GM19238 (cell line): ENCODE measurements around the gene ZFAND3.
"Not testable (repeated sequence)": the region's sequence is repeated elsewhere in the genome, so short reads cannot be mapped to it uniquely, and the experiment has no call there.

Experiments
- DNase-seq: peaks from one replicate; pipeline ENCODE4 v3.0.0; 2011; ENCODE audit warnings: low spot score; ENCODE audit not compliant: insufficient read length

Gene ZFAND3

DNA sequence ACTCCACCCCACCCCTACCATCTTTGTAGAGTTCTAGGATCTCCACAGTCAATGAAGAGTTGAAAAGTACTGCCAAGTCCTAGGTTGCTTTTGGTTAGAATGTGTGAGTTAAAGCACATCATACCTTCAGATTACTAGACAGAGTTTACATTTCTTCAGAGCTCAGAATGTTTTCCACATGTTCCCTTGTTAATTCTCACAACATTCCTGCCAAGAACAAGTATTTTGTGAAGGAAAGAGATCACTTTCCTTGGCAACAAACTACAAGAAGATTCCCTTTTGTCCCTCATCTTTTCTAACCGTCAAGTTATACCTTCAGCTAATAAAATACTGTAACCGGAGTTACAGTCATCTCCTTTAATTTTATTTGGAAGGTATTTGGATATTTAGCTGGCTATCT lies 266.8 kb downstream of the ZFAND3 start:
- DNase-seq, result no peak

DNA sequence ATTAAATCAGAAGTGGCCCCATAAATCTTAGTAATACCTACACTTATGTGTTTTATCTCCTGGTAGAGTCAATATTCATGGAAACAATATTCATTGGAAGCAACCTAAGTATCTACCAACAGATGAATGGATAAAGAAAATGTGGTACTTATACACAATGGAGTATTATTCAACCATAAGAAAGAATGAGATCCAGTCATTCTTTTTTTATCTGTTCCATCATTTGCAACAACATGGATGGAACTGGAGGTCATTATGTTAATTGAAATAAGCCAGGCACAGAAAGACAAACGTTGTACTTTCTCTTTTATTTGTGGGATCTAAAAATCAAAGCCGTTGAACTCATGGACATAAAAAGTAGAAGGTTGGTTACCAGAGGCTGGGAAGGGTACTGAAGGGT lies 268.5 kb downstream of the ZFAND3 start:
- no peak for DNase-seq

DNA sequence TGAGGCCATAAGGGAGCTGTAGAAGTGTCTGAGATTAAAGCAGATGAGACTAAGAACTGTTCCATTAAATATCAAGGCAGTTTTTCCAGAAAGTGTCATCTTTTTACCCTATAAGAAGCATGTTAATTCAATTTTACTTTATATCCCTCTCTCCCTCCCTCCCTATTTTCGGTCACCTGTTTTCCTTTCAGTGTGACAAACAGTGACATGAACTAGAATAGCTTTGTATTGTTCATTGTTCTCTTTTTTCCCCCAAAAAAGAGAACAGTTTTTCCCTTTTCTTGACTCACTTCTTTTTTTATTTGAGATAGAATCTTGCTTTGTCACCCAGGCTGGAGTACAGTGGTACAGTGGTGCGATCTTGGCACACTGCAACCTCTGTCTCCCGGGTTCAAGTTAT lies 269.3 kb downstream of the ZFAND3 start:
- DNase-seq, result no peak

DNA sequence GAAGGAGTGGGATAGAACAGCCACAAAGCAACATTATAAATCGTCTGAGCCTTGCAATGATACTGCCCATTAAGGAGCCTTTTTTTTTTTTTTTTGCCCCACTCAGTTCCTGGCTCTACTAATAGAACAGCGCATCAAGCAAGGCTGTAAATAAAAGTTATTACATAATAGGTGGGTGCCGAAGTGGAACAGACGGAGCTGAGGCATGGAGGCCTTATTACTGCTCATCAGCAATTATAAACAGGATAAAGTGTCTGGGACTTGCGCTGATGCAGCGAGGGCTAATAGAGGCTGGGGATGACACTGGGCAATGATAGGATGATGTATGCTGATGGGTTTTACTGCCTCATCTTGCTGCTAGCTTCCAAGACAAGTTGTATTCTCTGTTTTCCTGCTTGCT lies 272.1 kb downstream of the ZFAND3 start:
- DNase-seq, result no peak

DNA sequence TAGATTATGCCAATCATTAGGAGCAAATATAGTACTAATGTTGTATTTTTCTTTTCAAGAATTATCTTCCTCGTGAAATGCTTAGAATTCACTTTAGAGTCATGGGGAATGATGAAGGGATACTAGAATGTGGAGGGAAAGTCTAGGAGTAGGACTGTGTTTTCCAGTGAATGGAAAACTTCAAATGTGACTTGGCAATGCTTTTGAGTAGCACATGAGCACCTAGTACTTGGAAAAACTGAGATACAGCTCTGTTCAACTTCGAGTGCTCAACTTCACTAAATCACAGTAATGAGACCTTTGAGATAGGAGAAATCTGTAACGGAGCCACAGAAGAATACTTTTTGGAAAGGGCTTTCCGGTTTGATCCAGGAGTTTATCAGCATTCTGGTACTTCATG lies 272.9 kb downstream of the ZFAND3 start:
- no peak for DNase-seq

DNA sequence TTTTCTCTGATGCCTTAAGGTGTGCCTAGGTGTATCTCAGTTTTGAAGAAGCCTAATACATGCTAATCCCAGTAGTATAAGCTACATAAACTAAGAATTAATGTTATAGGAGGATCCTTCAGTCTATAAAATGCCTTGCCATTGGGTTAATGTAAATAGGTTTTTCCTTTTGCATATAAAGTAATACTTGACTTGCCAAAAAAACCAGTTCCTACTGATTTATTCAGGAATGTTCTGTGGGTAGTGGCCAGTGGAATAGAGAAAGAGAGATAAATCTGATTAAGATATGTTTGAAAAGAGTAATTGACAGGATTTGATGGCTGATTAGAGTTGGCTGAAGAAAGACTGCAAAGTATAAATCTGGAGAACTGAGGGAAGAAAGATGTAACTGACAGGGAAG lies 273.4 kb downstream of the ZFAND3 start:
- no peak for DNase-seq

DNA sequence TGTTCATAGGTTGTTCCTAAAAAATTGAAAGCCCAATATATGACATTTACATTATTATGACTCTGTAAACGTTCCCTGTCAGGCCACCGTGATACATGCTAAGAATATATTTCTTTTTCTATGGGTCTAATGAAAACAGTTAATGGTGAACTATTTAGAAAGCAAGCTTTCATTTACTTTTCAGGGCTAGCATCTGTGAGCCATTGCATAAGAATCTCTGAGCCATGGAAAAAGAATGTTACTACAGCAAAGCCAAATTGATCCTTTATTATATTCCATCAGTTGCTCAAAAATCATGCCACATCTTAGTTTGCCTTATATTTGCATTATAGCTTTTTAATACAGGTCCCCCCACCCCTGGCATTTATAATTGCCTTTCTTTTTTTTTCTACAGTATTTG lies 275.5 kb downstream of the ZFAND3 start:
- no peak for DNase-seq

DNA sequence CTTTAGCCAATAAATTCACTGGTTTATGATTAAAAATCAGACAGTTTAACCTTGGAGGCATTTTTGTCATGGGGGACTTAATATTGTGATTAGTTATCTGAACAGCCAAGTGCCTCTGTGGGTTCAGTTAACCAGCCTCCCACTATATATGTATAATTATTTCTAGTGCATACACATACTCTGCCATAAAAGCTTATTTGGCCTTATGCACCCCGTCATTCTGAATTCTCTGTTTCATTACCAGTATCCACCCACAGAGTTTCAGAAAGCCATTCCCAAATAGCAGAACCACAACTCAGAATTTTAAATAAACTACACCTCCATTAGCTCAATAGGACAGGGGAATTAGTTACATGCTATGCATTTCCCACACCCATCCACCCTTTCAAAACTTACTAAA lies 279.7 kb downstream of the ZFAND3 start:
- DNase-seq, result no peak

DNA sequence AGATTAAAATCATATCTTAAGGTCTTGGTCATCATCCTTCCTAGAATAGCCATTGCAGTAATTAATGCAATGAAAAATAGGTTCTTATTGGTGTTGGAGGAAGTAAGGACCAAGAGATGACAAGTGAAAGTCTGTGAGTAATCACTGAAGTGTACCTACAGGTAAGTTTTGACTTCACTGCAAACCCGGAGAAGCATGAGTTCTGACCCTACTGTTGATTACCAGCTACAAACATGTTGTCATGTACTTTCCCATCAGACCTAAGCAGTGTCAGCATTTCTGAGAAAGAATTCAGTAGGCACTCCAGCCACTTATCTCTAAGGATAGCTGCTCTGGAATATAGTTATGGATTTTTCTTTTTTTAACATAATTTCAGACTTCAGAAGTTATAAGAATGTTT lies 280.9 kb downstream of the ZFAND3 start:
- no peak for DNase-seq

DNA sequence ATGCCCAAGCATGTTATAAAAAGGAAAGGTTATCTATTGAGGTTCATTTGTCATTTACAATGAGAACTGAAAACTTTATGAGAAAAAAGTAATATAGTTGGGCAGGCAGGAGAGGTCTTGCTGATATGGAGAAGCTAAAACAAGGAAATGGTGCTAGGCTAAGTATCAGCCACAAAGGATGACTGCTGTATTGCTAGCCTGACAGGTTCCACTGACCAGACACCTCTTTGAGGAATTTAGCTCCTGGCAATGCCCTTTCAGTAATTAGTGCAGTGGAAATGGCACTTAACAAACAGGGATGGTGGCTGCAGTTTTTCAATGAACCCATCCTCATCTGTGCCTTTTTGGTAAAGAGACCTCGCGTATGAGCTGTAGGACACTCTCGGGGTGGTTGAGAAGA lies 284.4 kb downstream of the ZFAND3 start:
- no peak for DNase-seq

DNA sequence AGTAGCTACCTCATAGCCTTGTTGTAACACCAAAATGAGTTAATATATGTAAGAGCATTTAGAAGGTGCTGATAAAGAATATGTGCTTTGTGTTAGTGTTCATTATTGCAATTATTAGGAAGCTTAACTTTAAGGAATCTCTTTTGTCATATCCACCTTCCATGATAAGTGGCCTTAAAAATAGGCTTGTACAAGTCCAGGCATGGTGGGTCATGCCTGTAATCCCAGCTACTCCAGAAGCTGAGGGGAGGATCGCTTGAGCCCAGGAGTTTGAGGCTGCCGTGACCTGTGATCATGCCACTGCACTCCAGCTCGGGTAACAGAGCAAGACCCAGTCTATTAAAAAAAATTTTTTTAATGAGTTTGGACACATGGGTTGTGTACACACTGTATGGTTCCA lies 285.5 kb downstream of the ZFAND3 start:
- DNase-seq, result no peak

DNA sequence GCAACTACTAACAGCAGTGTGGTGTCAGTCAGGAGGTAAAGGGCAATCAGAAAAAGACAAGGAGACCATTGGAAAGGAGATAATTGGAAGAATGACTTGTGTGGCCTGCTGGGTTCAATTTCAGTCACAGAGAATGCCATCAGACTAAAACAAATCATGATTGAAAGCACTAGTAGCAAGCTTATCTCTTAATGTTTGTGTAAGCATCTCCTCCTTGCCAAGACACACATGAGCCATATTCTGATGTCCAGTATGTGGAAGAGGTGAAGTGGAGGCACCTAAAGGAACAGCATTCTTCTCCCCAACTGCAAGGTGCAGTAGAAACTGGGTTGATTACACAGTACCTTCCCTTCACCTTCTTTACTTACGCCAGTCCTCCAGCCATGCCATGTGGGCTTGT lies 287.5 kb downstream of the ZFAND3 start:
- no peak for DNase-seq

DNA sequence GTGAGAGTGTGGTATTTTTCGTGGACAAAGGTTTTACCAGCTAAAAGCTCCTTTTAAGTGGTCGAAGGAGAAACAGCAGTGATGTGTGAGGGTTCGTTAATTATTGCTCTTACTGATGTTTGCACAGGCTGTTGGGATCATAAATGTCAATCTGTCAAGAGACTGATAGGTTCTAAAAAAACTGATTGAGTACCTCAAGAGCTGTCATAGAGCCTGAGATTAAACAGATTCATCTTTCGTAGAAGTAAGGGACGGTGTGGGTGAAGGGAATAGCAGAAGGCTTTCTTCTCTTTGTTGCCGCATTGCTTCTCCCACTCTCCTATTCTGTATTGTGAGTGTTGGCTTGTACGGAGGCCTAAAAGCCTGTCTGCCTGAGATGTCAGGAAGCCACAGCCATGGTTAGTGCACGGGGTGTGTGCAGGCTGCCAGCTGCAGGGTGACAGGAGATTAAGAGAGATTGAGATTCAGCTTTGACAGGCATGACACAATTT lies 291.0 kb downstream of the ZFAND3 start:
- no peak for DNase-seq

DNA sequence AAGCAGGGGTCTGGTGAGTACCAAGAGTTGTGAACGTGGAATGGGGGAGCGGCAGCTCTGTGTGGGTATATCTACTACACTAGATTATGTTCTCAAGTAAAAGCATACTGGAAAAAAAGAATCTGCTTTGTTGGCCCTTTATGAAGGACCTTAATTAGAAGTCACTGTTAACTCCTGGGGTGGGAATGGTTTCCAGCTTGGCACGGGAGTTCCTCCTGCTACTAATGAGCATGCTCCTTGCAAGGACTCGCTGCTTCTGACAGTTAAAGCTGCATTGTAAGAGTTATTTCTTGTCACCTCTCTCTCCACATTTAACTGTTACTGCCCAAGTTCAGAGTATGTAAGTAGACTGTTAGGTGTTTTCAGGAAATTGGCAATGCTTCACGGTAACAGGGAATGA lies 292.7 kb downstream of the ZFAND3 start:
- DNase-seq, result no peak

DNA sequence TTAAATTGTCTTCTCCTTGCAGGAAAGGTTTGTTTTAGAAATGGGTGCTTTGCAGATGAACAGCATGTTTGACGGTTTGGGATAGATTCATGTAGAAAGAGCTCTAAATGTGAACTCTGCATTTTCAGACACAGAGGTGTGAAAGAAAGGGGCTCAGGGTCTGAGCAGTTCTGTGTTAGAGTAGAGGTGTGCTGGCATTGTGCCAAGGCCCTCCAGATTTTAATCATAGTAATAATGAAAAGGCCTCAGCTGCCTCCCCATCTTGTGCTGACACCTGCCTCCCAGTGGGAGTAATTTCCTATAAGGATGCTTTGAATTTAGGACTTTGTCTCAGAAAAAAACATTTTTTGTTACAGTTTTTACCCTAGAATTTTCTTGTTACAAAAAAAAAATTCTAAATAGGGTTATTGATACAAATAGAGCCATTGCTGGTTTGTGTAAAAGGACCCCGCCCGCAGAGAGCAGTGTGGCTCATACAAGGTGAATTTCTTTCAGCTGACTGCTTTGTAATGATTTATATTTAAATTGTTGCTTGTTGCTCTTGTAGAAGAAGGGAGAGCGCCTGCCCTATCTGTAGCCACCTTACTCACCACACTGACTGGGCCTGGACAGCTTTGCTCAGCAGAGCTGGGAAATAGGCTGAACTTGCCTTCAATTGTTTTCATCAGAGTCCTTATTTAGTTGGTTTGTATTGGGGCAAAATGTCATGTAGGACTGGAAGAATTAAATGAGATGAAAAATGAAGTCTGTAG lies 294.5 kb downstream of the ZFAND3 start:
- DNase-seq, result no peak

DNA sequence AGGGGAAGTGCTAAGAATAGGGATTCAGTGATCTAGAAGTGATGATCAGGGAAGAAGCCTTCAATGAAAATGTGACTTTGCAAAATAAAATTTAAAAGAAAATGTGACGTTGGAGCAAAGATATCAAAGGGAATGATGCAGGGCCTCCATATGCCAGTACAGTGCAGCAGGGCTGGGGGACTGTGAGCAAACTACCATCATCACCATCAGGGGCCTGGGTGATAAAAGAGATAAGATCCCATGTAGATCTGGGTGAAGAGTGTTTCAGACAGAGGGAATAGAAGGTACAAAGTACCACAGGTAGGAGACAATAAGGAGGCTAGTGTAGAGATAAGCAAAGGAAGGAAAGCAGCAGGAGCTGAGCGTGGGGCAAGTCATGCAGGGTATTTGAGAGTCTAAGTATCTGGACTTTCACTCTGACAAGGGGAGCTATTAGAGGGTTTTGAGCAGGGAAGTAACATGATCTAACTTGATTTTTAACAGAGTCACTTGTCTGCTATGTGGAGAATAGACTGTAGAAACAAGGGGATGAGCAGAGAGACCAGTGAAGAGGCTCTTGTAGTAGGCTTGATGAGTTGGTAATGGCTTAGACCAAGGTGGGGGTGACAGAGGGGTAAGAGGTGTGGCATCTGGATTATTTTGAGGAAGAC lies 295.6 kb downstream of the ZFAND3 start:
- no peak for DNase-seq

DNA sequence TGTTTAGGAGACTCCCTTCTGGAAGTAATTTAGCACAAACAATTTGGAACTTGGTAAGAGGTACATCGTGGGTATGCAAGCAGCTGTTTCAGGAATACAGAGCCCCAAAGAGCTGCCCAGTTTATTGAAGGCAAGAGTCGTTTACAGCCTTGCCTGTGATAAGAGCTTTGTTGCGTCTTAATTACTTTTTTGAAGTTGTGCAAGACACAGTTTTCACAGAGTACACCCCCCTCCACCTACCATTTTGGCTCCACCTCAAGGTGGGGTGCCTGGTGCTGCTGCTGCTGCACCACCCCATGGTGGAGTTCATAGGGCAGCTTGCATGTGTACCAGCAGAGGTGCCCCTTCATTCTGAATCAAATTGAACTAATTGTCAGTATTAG lies 296.1 kb downstream of the ZFAND3 start:
- no peak for DNase-seq

DNA sequence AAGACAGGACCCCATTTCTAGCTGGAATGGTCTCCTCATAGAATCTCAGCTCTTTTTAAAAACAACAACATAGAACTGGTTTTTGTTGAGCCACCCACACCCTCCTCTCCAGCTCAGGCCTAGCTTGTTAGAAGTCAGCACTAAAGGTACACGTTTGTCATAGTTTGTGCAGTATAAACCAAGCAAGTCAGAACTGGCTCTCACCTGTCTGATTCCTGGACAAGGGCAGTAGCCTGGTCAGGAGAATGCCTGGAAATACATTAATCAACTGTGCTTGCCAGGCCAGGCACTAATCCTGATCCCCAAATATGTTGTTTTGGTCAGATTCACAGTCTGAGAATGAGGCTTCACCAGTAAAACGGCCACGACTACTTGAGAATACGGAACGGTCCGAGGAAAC lies 296.7 kb downstream of the ZFAND3 start:
- DNase-seq, result no peak

DNA sequence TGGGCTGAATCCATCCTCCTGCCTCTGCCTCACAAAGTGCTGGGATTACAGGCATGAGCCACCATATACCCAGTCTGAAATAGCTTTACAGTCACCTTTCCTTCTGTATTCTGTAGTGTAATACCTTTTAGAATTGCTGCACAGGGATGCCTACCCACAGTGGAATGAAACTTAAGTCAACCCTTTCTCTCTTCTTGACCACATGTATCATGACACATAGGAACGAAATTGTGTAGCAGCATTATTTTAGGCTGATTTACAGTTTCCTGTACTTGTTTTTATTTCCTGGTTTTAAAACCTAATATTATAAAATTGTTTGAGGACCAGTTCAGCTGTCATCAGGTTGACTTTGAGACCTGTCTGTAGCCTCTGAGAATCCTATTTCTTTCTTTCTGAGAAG lies 297.8 kb downstream of the ZFAND3 start:
- no peak for DNase-seq

DNA sequence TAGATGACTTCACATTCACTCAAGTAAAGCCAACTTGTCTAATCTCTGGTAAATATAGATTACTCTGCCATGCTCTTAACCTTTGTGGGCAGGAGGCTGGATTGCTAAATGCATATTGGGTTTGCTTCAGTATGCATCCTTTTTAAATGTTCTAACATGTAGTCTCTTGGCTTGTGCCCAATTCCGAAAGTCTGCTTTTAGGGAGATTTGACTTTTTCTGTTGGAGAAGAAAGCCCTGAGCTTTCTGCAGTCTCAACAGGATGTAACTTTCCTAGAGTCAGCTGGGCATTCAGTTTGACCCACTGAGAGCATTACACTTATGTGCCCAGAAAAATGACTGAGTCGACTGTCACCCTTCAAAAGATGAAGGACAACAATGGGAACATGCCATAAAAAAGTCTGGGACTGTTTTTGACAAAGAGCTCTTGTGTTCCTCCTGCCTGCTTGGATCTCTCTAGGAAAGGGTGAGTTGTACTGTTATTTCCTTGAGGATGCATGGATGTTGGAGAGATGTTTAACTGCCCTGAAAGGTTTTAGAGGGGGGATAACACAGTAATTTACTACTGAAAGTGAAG lies 299.4 kb downstream of the ZFAND3 start:
- no peak for DNase-seq

DNA sequence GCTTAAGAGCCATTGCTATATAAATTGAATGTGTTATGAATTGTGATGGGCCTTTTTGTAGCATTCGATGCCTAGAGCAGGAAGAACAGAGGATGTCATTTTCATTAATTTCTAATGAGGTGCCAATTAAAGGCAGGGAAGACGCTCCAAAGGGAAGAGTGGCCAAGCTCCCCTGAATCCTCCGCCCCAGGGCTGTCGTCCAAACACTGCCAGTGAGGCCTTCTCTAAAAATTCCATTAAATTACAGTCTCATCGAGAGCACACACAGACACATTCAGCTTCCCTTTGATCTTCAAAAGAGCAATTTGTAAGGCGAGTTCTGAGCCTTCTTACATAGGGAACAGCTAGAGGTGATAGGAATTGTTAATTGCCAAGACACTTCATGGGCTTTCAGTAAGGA lies 300.0 kb downstream of the ZFAND3 start:
- DNase-seq, result no peak

DNA sequence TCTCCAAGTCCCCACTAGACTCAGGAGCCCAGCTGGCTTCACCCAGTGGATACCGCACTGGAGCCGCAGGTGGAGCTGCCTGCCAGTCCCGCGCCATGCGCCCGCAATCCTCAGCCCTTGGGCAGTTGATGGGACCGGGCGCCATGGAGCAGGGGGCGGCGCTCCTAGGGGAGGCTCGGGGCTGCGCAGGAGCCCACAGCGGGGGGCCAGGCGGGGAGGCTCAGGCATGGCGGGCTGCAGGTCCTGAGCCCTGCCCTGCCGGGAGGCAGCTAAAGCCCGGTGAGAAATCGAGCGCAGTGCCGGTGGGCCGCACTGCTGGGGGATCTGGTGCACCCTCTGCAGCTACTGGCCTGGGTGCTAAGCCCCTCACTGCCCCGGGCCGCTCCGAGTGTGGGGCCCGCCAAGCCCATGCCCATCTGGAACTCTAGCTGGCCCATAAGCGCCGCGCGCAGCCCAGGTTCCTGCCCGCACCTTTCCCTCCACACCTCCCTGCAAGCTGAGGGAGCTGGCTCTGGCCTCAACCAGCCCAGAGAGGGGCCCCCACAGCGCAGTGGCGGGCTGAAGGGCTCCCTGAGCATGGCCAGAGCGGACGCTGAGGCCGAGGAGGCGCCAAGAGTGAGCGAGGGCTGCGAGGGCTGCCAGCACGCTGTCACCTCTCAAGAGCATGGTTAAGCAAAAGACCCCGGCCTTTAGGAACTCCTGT lies 304.8 kb downstream of the ZFAND3 start:
- DNase-seq, result not testable (repeated sequence)
